HG02763 (cell line): Measurements from ENCODE around the gene TRNT1.
A peak's percentile ranks its signal among the peaks of the same experiment; 100 is the strongest.

ENCODE experiments used
- ATAC-seq: cut with Tn5 transposase; IDR thresholded peaks from one replicate; pipeline ENCODE4 v1.9.1; 2021; ENCODE audit warnings: mild to moderate bottlenecking, moderate library complexity; ENCODE audit not compliant: unreplicated experiment

Gene TRNT1

GRCh38 chr3:3126477-3127431 lies at the start of gene TRNT1:
TSS of gene TRNT1 (plus strand) at chr3:3126940. CDS start at chr3:3129041, 2,101 bp downstream.
- peak; percentile 93 for ATAC-seq

GRCh38 chr3:3080309-3080708 lies 46.4 kb upstream of the TRNT1 start:
- no peak for ATAC-seq

GRCh38 chr3:3081381-3082233 lies 45.1 kb upstream of the TRNT1 start:
- ATAC-seq = peak; percentile 50

- peak; percentile 88 for ATAC-seq
Observed at GRCh38 chr3:3082234-3082924, 44.4 kb upstream of the TRNT1 start.

GRCh38 chr3:3084890-3085289 lies 41.9 kb upstream of the TRNT1 start:
- ATAC-seq = no peak

- ATAC-seq = no peak
Observed at GRCh38 chr3:3085782-3086181, 41.0 kb upstream of the TRNT1 start.

- no peak for ATAC-seq
Observed at GRCh38 chr3:3086239-3086638, 40.5 kb upstream of the TRNT1 start.

GRCh38 chr3:3087279-3087678 lies 39.5 kb upstream of the TRNT1 start:
- no peak for ATAC-seq

- ATAC-seq = no peak
Observed at GRCh38 chr3:3087716-3088465, 38.8 kb upstream of the TRNT1 start.

GRCh38 chr3:3089017-3089416 lies 37.7 kb upstream of the TRNT1 start:
- peak; percentile 99 for ATAC-seq

GRCh38 chr3:3097958-3098357 lies 28.8 kb upstream of the TRNT1 start:
- no peak for ATAC-seq

- no peak for ATAC-seq
Observed at GRCh38 chr3:3101660-3102458, 24.9 kb upstream of the TRNT1 start.

- no peak for ATAC-seq
Observed at GRCh38 chr3:3102751-3103150, 24.0 kb upstream of the TRNT1 start.

- ATAC-seq = no peak
Observed at GRCh38 chr3:3105246-3105645, 21.5 kb upstream of the TRNT1 start.

GRCh38 chr3:3105815-3106214 lies 20.9 kb upstream of the TRNT1 start:
- ATAC-seq = no peak

GRCh38 chr3:3107181-3107580 lies 19.6 kb upstream of the TRNT1 start:
- no peak for ATAC-seq

- ATAC-seq = no peak
Observed at GRCh38 chr3:3107858-3108257, 18.9 kb upstream of the TRNT1 start.

GRCh38 chr3:3109407-3110298 lies 17.1 kb upstream of the TRNT1 start:
- ATAC-seq = peak; percentile 63

- ATAC-seq = peak; percentile 56
Observed at GRCh38 chr3:3110299-3110630, 16.5 kb upstream of the TRNT1 start, which contains the start of gene IL5RA. TSS of gene IL5RA (minus strand) at chr3:3110374. CDS start at chr3:3104984, 5,390 bp downstream.
